CD8-positive, alpha-beta memory T cell (primary cell): ENCODE measurements around the gene IGIP. TPM values are rescaled to one million over a fixed set of nuclear protein-coding genes. Genes with fewer than 3 reads are reported as not detected.
A peak's percentile ranks its signal among the peaks of the same experiment; 100 is the strongest.

Experiments
- CTCF ChIA-PET: fragments of 350-600 bp; sonication (Branson Sonifier 250); formaldehyde crosslinking; loops from one replicate; lab custom pipeline; 2021; ENCODE audit warnings: antibody characterized with exemption; lab: Charles Lee
- POLR2A ChIA-PET: fragments of 350-600 bp; sonication (Branson Sonifier 250); formaldehyde crosslinking; loops from one replicate; lab custom pipeline; 2021; ENCODE audit warnings: antibody characterized with exemption; lab: Charles Lee
- DNase-seq, 5 donors: peaks; one replicate each; pipeline versions ENCODE4 v3.0.0 to v3.0.0-alpha.2; 2020 to 2022; ENCODE audit warnings: mixed read lengths in 1 of 5
- H3K27ac ChIP-seq: one replicate; pipeline ENCODE4 v1.7.0; 2013; ENCODE audit warnings: low read depth, mild to moderate bottlenecking, low read length, moderate library complexity
- H3K27me3 ChIP-seq: 2 replicates; pipeline ENCODE4 v1.7.0; 2013; ENCODE audit warnings: low read length, mild to moderate bottlenecking; ENCODE audit not compliant: insufficient read depth, poor library complexity, severe bottlenecking
- H3K36me3 ChIP-seq: 2 replicates; pipeline ENCODE4 v1.7.0; 2013; ENCODE audit warnings: mild to moderate bottlenecking, low read length, moderate library complexity; ENCODE audit not compliant: insufficient read depth
- H3K4me1 ChIP-seq: 2 replicates; pipeline ENCODE4 v1.7.0; 2013; ENCODE audit warnings: mild to moderate bottlenecking, low read length, moderate library complexity; ENCODE audit not compliant: insufficient read depth
- H3K4me3 ChIP-seq: 2 replicates; pipeline ENCODE4 v1.7.0; 2013; ENCODE audit warnings: mild to moderate bottlenecking, low read length
- H3K9me3 ChIP-seq: 2 replicates; pipeline ENCODE4 v1.7.0; 2013; ENCODE audit warnings: mild to moderate bottlenecking, low read length
- H3K27ac Mint-ChIP-seq, 8 donors: one replicate each; pipeline ENCODE4 v1.8.0; 2020 to 2021; ENCODE audit warnings: mixed read lengths in 8 of 8, mild to moderate bottlenecking in 6 of 8, inconsistent platforms in 3 of 8, moderate library complexity in 3 of 8
- H3K27me3 Mint-ChIP-seq, 2 donors: one replicate each; pipeline ENCODE4 v1.8.0; 2020 to 2021; ENCODE audit warnings: mixed read lengths in 2 of 2, mild to moderate bottlenecking in 1 of 2, moderate library complexity in 1 of 2
- H3K36me3 Mint-ChIP-seq, 3 donors: one replicate each; pipeline ENCODE4 v1.8.0; 2020 to 2021; ENCODE audit warnings: mixed read lengths in 3 of 3, inconsistent platforms in 1 of 3, mild to moderate bottlenecking in 1 of 3
- H3K4me1 Mint-ChIP-seq, 3 donors: one replicate each; pipeline ENCODE4 v1.8.0; 2020 to 2021; ENCODE audit warnings: mixed read lengths in 3 of 3, inconsistent platforms in 1 of 3, mild to moderate bottlenecking in 1 of 3
- H3K4me3 Mint-ChIP-seq, 7 donors: one replicate each; pipeline ENCODE4 v1.8.0; 2020 to 2021; ENCODE audit warnings: mixed read lengths in 7 of 7, mild to moderate bottlenecking in 6 of 7, moderate library complexity in 4 of 7, inconsistent platforms in 2 of 7
- H3K9me3 Mint-ChIP-seq, 5 donors: one replicate each; pipeline ENCODE4 v1.8.0; 2020 to 2022; ENCODE audit warnings: mixed read lengths in 5 of 5, mild to moderate bottlenecking in 3 of 5, moderate library complexity in 2 of 5, inconsistent platforms in 1 of 5
- polyA plus RNA-seq: library from polyadenylated mRNA; unstranded; fragments of 300-500 nt; fragmentation: Illumina TruSeq; gene quantifications from one replicate; pipeline ENCODE4 v1.2.3, GENCODE V29; 2021
- total RNA-seq, 2 experiments: library from RNA; stranded (reverse); gene quantifications; one replicate each; pipeline ENCODE4 v1.2.3, GENCODE V29; 2021

The IGIP gene
- total and polyA plus RNA-seq, 3 experiments from 2014 or later, result 0.29 to 4.1 (median 3.7) TPM

DNA sequence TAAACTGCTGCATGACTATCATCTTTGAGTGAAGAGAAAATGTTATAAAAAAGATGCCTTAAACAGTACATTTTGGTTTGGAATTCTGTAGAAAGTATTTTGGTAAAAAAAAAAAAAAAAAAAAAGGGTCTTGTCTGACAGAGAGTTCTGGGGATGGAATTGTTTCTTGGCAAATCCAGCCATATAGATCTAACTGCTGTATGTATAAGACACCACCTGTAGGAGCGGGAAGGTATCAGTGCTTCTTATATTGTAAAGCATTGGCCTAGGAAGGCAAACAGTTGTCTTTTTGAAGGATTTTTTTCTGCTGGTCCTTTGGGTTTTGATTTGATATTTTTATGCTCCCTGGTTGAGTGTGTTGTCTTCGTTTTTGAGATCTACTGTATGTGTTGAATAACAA, 9.0 kb upstream of the IGIP start:
- H3K4me1 ChIP-seq, result peaks cover 58% of the 10 kb centered on the region
- Mint-ChIP-seq H3K4me3 (peak overlapping the region in 6 of 7 donors; percentile 26 to 97 (median 46)), H3K9me3 (no peaks in the 10 kb centered on the region), H3K4me1 (peaks cover 52 to 79% (median 66%) of the 10 kb centered on the region in 3 donors), H3K27me3 (no peaks in the 10 kb centered on the region), H3K36me3 (peaks cover 0 to 7% (median 0%) of the 10 kb centered on the region in 3 donors), H3K27ac (peak overlapping the region in 6 of 8 donors; percentile 4 to 90 (median 28))
- no peak for DNase-seq
- no peaks in the 10 kb centered on the region for H3K36me3 ChIP-seq
- H3K27me3 ChIP-seq, result no peaks in the 10 kb centered on the region
- H3K27ac ChIP-seq, result no peak overlapping the region
- ChIA-PET POLR2A (interaction anchor here (0.9 kb wide), 1 partner anchor 10 kb away, joined by 4 read pairs; no protein-coding TSS in a partner anchor), CTCF (interaction anchor here (2.7 to 6.4 kb wide), 2 partner anchors 9 to 28 kb away, joined by 11 to 53 read pairs; no protein-coding TSS in a partner anchor)
- no peaks in the 10 kb centered on the region for H3K9me3 ChIP-seq
- no peak overlapping the region for H3K4me3 ChIP-seq

DNA sequence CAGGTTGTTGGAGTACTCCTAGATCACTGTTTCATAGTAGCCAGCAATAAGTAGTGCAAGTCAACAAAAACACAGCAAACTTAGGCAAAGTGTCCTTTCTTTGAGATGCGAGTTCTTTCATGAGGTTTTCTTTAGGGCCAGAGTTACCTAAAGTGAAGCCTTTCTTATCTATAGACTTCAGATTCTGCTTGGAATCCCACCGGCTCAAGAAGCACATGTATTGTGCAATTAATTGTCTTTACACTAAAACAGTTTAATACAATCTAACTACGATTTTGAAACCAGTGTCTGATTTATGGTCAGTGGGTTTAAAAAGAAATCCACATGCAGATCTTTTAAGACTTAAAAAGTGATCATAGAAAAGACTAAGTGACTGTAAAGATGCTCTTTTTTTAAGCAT, 8.2 kb upstream of the IGIP start:
- H3K9me3 ChIP-seq, result no peaks in the 10 kb centered on the region
- peaks cover 0 to 7% (median 0%) of the 10 kb centered on the region in 3 donors for H3K36me3 Mint-ChIP-seq
- DNase-seq, result no peak
- H3K4me3 ChIP-seq, result no peak overlapping the region
- H3K27me3 ChIP-seq, result no peaks in the 10 kb centered on the region
- peak overlapping the region in 3 of 7 donors; percentile 43 to 95 (median 49) for H3K4me3 Mint-ChIP-seq
- H3K9me3 Mint-ChIP-seq, result no peaks in the 10 kb centered on the region
- H3K27ac ChIP-seq, result no peak overlapping the region
- peak overlapping the region in 5 of 8 donors; percentile 8 to 90 (median 66) for H3K27ac Mint-ChIP-seq
- H3K4me1 Mint-ChIP-seq, result peaks cover 52 to 79% (median 66%) of the 10 kb centered on the region in 3 donors
- H3K36me3 ChIP-seq, result no peaks in the 10 kb centered on the region
- ChIA-PET POLR2A (interaction anchor here (0.9 kb wide), 1 partner anchor 10 kb away, joined by 4 read pairs; no protein-coding TSS in a partner anchor), CTCF (interaction anchor here (2.7 to 6.4 kb wide), 2 partner anchors 10 to 27 kb away, joined by 11 to 53 read pairs; no protein-coding TSS in a partner anchor)
- peaks cover 50% of the 10 kb centered on the region for H3K4me1 ChIP-seq
- H3K27me3 Mint-ChIP-seq, result no peaks in the 10 kb centered on the region

DNA sequence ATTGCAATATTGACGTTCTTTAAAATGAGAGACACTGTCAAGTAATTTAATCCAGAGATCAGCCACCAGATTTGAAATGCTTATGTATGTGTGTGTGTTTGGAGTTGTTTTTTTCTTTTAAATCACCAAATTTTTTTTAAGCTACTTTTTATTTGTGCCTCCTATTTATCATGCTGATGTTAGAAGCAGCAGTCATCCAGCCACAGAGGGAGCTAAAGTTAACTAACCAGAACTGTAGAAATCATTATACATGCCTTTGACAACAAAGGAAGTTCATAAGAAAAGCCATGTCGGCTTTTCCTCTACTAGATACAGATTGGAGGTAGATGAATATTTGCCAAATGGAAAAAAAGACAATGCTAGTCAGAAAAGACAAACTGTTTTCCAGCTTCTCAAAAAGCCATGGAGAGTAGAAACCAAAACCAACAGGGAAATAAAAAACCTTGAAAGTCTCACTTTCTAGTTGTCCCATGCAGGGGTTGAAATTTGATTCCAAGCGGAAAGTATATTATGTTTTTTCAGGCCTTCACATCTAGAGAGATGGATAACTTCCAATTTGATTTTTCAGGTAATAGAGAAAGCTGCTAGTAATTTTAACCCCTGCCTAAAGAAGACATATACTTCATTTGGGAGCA, 7.3 kb upstream of the IGIP start:
- H3K4me3 Mint-ChIP-seq, result peak overlapping the region in 4 of 7 donors; percentile 0 to 20 (median 12)
- no peak for DNase-seq
- peaks cover 0 to 7% (median 0%) of the 10 kb centered on the region in 3 donors for H3K36me3 Mint-ChIP-seq
- H3K27ac Mint-ChIP-seq, result peak overlapping the region in 3 of 8 donors; percentile 8 to 90 (median 18)
- H3K27ac ChIP-seq, result no peak overlapping the region
- H3K9me3 ChIP-seq, result no peaks in the 10 kb centered on the region
- H3K4me1 Mint-ChIP-seq, result peaks cover 49 to 77% (median 65%) of the 10 kb centered on the region in 3 donors
- no peaks in the 10 kb centered on the region for H3K27me3 Mint-ChIP-seq
- ChIA-PET CTCF (interaction anchor here (1.1 to 6.4 kb wide), 4 partner anchors 11 to 37 kb away, joined by 3 to 53 read pairs (median 8); no protein-coding TSS in a partner anchor), POLR2A (interaction anchor here (0.6 to 0.8 kb wide), 3 partner anchors 9 to 27 kb away, joined by 3 to 4 read pairs (median 3); no protein-coding TSS in a partner anchor)
- H3K9me3 Mint-ChIP-seq, result no peaks in the 10 kb centered on the region
- no peaks in the 10 kb centered on the region for H3K36me3 ChIP-seq
- H3K27me3 ChIP-seq, result no peaks in the 10 kb centered on the region
- H3K4me1 ChIP-seq, result peaks cover 41% of the 10 kb centered on the region
- no peak overlapping the region for H3K4me3 ChIP-seq

DNA sequence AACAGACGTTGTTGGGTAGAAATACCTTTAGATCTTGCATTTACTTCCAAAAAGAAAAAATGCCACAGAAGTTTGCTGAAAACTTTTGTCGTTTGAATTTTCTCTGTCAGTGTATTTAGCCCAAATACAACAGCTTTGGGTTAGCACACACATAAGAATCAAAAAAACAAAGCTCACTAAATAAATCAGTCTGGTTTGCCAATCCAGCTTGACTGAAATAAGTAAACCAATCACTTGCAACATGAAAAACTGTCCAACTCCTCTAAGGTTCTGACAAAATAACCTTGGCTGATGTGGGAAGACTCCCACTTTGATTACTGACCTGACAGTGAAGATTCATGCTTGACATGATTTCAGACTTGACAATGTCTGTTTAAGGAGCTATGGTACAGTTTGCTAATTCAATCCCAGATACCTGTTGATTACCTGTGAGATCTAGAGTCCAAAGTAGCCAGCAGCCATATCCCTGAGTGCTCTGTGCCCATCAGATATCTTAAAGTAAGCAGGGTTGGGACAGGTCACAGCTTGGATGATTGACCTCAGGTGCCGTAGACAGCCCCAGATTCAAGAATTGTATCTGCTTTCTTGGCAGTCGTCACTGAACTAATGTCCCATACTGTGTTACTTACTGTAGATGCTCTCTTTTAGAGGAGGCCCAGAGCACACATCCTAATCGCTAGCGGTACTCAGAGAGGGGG, 727 bp downstream of the IGIP start:
- Mint-ChIP-seq H3K4me1 (peaks cover 37 to 62% (median 54%) of the 10 kb centered on the region in 3 donors), H3K27me3 (no peaks in the 10 kb centered on the region), H3K4me3 (no peak overlapping the region), H3K36me3 (no peaks in the 10 kb centered on the region), H3K27ac (no peak overlapping the region), H3K9me3 (no peaks in the 10 kb centered on the region)
- Histone ChIP-seq H3K4me1 (peaks cover 4% of the 10 kb centered on the region), H3K36me3 (no peaks in the 10 kb centered on the region), H3K27me3 (no peaks in the 10 kb centered on the region), H3K4me3 (no peak overlapping the region), H3K9me3 (no peaks in the 10 kb centered on the region), H3K27ac (no peak overlapping the region)
- CTCF ChIA-PET, result interaction anchor here (1.1 kb wide), 1 partner anchor 19 kb away, joined by 3 read pairs; no protein-coding TSS in a partner anchor
- POLR2A ChIA-PET, result no interaction called here
- DNase-seq, result no peak

DNA sequence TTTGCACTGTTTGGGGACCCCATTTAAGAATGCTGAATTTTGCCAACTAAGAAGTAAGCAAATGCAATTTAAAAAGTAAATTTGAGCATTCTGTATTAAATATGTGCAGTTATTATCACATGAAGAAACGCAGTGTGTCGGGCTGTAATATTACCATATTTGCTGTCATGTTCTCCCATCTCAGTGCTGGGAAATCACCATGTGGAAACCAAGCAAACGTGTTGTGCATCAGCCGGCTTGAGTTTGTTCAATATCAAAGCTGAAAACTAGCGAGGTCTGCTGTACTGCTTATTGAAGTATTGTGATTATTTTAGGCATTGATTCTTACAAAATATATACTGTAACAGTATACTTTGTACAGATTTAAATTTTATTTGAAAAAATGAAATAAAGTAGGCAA, 2.6 kb downstream of the IGIP start:
- CTCF ChIA-PET, result no interaction called here
- peaks cover 21% of the 10 kb centered on the region for H3K4me1 ChIP-seq
- no peak overlapping the region for H3K27ac ChIP-seq
- H3K27me3 ChIP-seq, result no peaks in the 10 kb centered on the region
- no peaks in the 10 kb centered on the region for H3K36me3 ChIP-seq
- no peak for DNase-seq
- no peaks in the 10 kb centered on the region for H3K9me3 Mint-ChIP-seq
- no peak overlapping the region for H3K4me3 Mint-ChIP-seq
- H3K27ac Mint-ChIP-seq, result no peak overlapping the region
- H3K9me3 ChIP-seq, result no peaks in the 10 kb centered on the region
- H3K27me3 Mint-ChIP-seq, result no peaks in the 10 kb centered on the region
- POLR2A ChIA-PET, result no interaction called here
- peaks cover 34 to 62% (median 55%) of the 10 kb centered on the region in 3 donors for H3K4me1 Mint-ChIP-seq
- H3K4me3 ChIP-seq, result no peak overlapping the region
- no peaks in the 10 kb centered on the region for H3K36me3 Mint-ChIP-seq

DNA sequence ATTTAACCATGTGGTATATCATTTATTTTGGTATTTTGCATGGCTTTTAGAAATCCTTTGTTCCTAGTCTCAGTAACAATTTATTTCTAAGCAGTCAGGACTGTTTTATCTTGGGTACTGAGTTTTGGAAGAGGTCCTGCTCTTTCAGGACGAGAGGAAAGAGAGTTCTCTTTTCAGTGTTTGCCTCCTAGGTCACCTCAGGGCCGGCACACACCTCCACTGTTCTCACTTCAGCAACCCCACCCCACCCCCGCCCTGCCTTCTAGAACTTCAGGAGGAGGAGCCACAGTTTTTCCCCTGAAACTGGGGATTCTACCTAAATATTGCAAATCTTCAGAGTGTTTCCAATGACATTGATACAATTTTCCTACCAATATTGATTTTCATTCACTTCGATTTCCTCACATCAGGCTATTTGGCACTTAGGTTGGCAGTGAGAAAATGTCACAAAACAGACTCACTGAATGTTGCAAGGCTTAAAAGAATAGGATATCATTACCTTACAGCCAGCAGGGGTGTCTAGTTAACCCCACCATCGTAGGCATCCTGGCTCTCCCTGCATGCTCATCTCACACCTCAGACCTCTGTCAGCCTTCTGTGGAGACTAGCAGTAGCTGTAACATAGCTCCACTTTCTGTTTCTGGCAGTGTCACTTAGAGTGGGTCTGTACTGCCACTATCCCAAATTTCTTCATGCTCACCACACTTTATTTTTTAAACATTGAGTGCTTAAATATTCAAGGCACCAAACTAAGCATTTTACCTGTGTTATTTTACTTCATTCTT, 5.4 kb downstream of the IGIP start:
- H3K4me1 Mint-ChIP-seq, result peaks cover 38 to 62% (median 59%) of the 10 kb centered on the region in 3 donors
- H3K4me3 Mint-ChIP-seq, result no peak overlapping the region
- no peaks in the 10 kb centered on the region for H3K36me3 Mint-ChIP-seq
- Histone ChIP-seq H3K9me3 (no peaks in the 10 kb centered on the region), H3K36me3 (no peaks in the 10 kb centered on the region), H3K27me3 (no peaks in the 10 kb centered on the region), H3K4me1 (peaks cover 25% of the 10 kb centered on the region), H3K4me3 (no peak overlapping the region), H3K27ac (no peak overlapping the region)
- H3K27ac Mint-ChIP-seq, result peak overlapping the region in 4 of 8 donors; percentile 2 to 59 (median 24)
- H3K27me3 Mint-ChIP-seq, result no peaks in the 10 kb centered on the region
- H3K9me3 Mint-ChIP-seq, result no peaks in the 10 kb centered on the region
- CTCF ChIA-PET, result interaction anchor here (0.6 to 6.7 kb wide), 2 partner anchors 14 to 500 kb away, joined by 3 to 54 read pairs; no protein-coding TSS in a partner anchor
- DNase-seq, result no peak
- POLR2A ChIA-PET, result interaction anchor here (0.5 to 1.3 kb wide), 2 partner anchors 22 to 24 kb away, joined by 3 to 6 read pairs; no protein-coding TSS in a partner anchor

DNA sequence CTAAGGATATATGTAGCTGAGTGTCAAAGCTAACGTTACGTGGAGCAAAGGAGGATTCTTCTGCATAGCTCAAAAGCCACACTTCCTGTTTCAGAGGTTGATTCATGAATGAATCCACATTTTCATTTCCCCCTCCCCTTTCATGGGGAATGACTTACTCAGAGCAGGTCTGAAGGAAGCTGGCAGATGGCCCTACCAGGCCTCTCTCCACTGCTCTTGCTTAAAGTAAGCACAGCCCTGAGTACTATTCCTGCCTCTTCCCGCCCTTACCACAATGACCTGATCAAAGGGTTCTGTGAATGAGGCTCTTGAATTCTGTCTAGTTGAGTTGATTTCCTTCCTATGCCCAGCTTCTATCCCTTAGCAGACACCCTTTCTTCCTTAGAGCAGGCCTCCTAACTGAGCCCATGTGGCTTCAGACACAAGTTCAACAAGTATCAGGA, 6.3 kb downstream of the IGIP start:
- H3K4me3 ChIP-seq, result no peak overlapping the region
- H3K4me1 ChIP-seq, result peaks cover 25% of the 10 kb centered on the region
- ChIA-PET CTCF (interaction anchor here (0.6 to 6.7 kb wide), 4 partner anchors 13 to 501 kb away, joined by 3 to 54 read pairs (median 5); partner anchors contain the start of gene PURA), POLR2A (interaction anchor here (1.3 kb wide), 1 partner anchor 25 kb away, joined by 6 read pairs; no protein-coding TSS in a partner anchor)
- H3K27ac Mint-ChIP-seq, result peak overlapping the region in 5 of 8 donors; percentile 33 to 59 (median 45)
- no peaks in the 10 kb centered on the region for H3K27me3 ChIP-seq
- no peaks in the 10 kb centered on the region for H3K27me3 Mint-ChIP-seq
- H3K36me3 Mint-ChIP-seq, result no peaks in the 10 kb centered on the region
- no peaks in the 10 kb centered on the region for H3K9me3 Mint-ChIP-seq
- no peaks in the 10 kb centered on the region for H3K36me3 ChIP-seq
- no peaks in the 10 kb centered on the region for H3K9me3 ChIP-seq
- H3K4me3 Mint-ChIP-seq, result peak overlapping the region in 2 of 7 donors; percentile 8 to 26
- no peak overlapping the region for H3K27ac ChIP-seq
- DNase-seq, result no peak
- H3K4me1 Mint-ChIP-seq, result peaks cover 37 to 59% (median 52%) of the 10 kb centered on the region in 3 donors
